ENCODE data around the gene SLC27A1.
"Not testable (repeated sequence)": the region's sequence is repeated elsewhere in the genome, so short reads cannot be mapped to it uniquely, and the experiment has no call there.

Gene SLC27A1

GRCh38 chr19:17540174-17540573, 69.8 kb downstream of the SLC27A1 start:
- Histone ChIP-seq H3K9ac (ENCODE audit: low read length) (no peak overlapping the region), H3K36me3 (ENCODE audit: control insufficient read depth, insufficient read depth, low read length) (no peaks in the 10 kb centered on the region), H3K4me3 (ENCODE audit: low read length) (no peak overlapping the region), H3K27me3 (ENCODE audit: control insufficient read depth, insufficient read depth, low read length) (no peaks in the 10 kb centered on the region), H3K9me3 (ENCODE audit: control insufficient read depth, low read length) (no peaks in the 10 kb centered on the region), H3K4me1 (ENCODE audit: control insufficient read depth, insufficient read depth, low read length) (peaks cover 10% of the 10 kb centered on the region)

GRCh38 chr19:17541184-17541759, 70.9 kb downstream of the SLC27A1 start:
- no peaks in the 10 kb centered on the region for H3K9me3 ChIP-seq (ENCODE audit: control insufficient read depth, low read length)
- no peaks in the 10 kb centered on the region for H3K27me3 ChIP-seq (ENCODE audit: control insufficient read depth, insufficient read depth, low read length)
- no peak overlapping the region for H3K4me3 ChIP-seq (ENCODE audit: low read length)
- no peaks in the 10 kb centered on the region for H3K36me3 ChIP-seq (ENCODE audit: control insufficient read depth, insufficient read depth, low read length)
- H3K9ac ChIP-seq (ENCODE audit: low read length) = no peak overlapping the region
- H3K4me1 ChIP-seq (ENCODE audit: control insufficient read depth, insufficient read depth, low read length) = peaks cover 14% of the 10 kb centered on the region

GRCh38 chr19:17542042-17542441, 71.7 kb downstream of the SLC27A1 start:
- H3K9ac ChIP-seq (ENCODE audit: low read length) = no peak overlapping the region
- H3K4me1 ChIP-seq (ENCODE audit: control insufficient read depth, insufficient read depth, low read length) = peaks cover 14% of the 10 kb centered on the region
- H3K36me3 ChIP-seq (ENCODE audit: control insufficient read depth, insufficient read depth, low read length) = no peaks in the 10 kb centered on the region

GRCh38 chr19:17542793-17543582, 72.7 kb downstream of the SLC27A1 start:
- Histone ChIP-seq H3K4me3 (ENCODE audit: low read length) (no peak overlapping the region), H3K9me3 (ENCODE audit: control insufficient read depth, low read length) (no peaks in the 10 kb centered on the region), H3K27me3 (ENCODE audit: control insufficient read depth, insufficient read depth, low read length) (no peaks in the 10 kb centered on the region), H3K9ac (ENCODE audit: low read length) (no peak overlapping the region), H3K4me1 (ENCODE audit: control insufficient read depth, insufficient read depth, low read length) (peaks cover 14% of the 10 kb centered on the region), H3K36me3 (ENCODE audit: control insufficient read depth, insufficient read depth, low read length) (no peaks in the 10 kb centered on the region)

More at GRCh38 chr19:17542042-17542441, 71.7 kb downstream of the SLC27A1 start:
- H3K9me3 ChIP-seq (ENCODE audit: control insufficient read depth, low read length) = no peaks in the 10 kb centered on the region
- no peak overlapping the region for H3K4me3 ChIP-seq (ENCODE audit: low read length)
- H3K27me3 ChIP-seq (ENCODE audit: control insufficient read depth, insufficient read depth, low read length) = no peaks in the 10 kb centered on the region

DNA sequence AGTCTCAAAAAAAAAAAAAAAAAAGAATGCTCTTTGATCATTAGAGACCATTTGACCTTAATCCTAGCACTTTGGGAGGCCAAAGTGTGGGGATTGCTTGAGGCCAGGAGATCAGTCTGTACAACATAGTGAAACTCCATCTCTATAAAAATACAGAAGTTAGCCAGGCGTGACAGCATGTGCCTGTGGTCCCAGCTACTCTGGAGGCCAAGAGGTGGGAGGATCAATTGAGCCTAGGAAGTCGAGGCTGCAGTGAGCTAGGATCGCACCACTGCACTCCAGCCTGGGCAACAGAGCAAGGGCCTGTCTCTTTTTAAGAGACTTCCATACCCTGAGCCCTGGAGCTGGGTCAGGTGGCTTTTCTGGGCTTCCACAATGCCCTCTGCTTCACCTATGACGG, 73.7 kb downstream of the SLC27A1 start:
- no peak overlapping the region for H3K9ac ChIP-seq (ENCODE audit: low read length)
- no peak overlapping the region for H3K4me3 ChIP-seq (ENCODE audit: low read length)
- H3K4me1 ChIP-seq (ENCODE audit: control insufficient read depth, insufficient read depth, low read length) = peaks cover 9% of the 10 kb centered on the region
- no peaks in the 10 kb centered on the region for H3K27me3 ChIP-seq (ENCODE audit: control insufficient read depth, insufficient read depth, low read length)
- H3K36me3 ChIP-seq (ENCODE audit: control insufficient read depth, insufficient read depth, low read length) = no peaks in the 10 kb centered on the region
- H3K9me3 ChIP-seq (ENCODE audit: control insufficient read depth, low read length) = no peaks in the 10 kb centered on the region

- no peaks in the 10 kb centered on the region for H3K36me3 ChIP-seq (ENCODE audit: control insufficient read depth, insufficient read depth, low read length)
- no peak overlapping the region for H3K9ac ChIP-seq (ENCODE audit: low read length)
- H3K27me3 ChIP-seq (ENCODE audit: control insufficient read depth, insufficient read depth, low read length) = no peaks in the 10 kb centered on the region
- no peak overlapping the region for H3K4me3 ChIP-seq (ENCODE audit: low read length)
- H3K9me3 ChIP-seq (ENCODE audit: control insufficient read depth, low read length) = no peaks in the 10 kb centered on the region
- peaks cover 5% of the 10 kb centered on the region for H3K4me1 ChIP-seq (ENCODE audit: control insufficient read depth, insufficient read depth, low read length)
Measured at GRCh38 chr19:17544418-17544817, 74.1 kb downstream of the SLC27A1 start.

- Histone ChIP-seq H3K36me3 (ENCODE audit: control insufficient read depth, insufficient read depth, low read length) (no peaks in the 10 kb centered on the region), H3K4me1 (ENCODE audit: control insufficient read depth, insufficient read depth, low read length) (peaks cover 4% of the 10 kb centered on the region), H3K4me3 (ENCODE audit: low read length) (no peak overlapping the region), H3K27me3 (ENCODE audit: control insufficient read depth, insufficient read depth, low read length) (no peaks in the 10 kb centered on the region), H3K9ac (ENCODE audit: low read length) (no peak overlapping the region), H3K9me3 (ENCODE audit: control insufficient read depth, low read length) (no peaks in the 10 kb centered on the region)
Measured at GRCh38 chr19:17548145-17548544, 77.8 kb downstream of the SLC27A1 start.

GRCh38 chr19:17549085-17549740, 78.9 kb downstream of the SLC27A1 start:
- no peaks in the 10 kb centered on the region for H3K9me3 ChIP-seq (ENCODE audit: control insufficient read depth, low read length)
- no peak overlapping the region for H3K4me3 ChIP-seq (ENCODE audit: low read length)
- no peak overlapping the region for H3K9ac ChIP-seq (ENCODE audit: low read length)
- no peaks in the 10 kb centered on the region for H3K36me3 ChIP-seq (ENCODE audit: control insufficient read depth, insufficient read depth, low read length)
- H3K27me3 ChIP-seq (ENCODE audit: control insufficient read depth, insufficient read depth, low read length) = no peaks in the 10 kb centered on the region
- H3K4me1 ChIP-seq (ENCODE audit: control insufficient read depth, insufficient read depth, low read length) = peaks cover 4% of the 10 kb centered on the region

DNA sequence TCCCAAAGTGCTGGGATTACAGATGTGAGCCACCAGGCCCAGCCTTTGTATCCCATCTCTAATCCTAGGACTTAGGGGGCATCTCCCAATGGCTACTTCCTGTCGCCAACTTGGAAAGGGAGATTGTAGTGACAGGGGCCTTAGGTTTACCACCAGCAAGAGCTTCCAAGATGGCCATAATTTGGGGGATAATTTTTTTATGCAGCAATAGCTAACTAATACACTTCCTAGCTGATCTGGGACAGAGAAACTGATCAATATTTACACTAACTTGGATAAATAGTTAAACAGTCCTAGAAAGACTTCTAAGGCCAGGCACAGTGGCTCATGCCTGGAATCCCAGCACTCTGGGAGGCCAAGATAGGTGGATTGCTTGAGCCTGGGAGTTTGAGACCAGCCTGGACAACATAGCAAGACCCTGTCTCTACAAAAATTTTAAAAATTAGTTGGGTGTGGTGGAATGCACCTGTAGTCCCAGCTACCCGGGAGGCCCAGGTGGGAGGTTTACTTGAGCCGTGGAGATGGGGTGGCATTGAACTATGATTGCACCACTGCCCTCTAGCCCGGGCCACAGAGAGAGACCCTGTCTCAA, 79.8 kb downstream of the SLC27A1 start:
- peaks cover 7% of the 10 kb centered on the region for H3K4me1 ChIP-seq (ENCODE audit: control insufficient read depth, insufficient read depth, low read length)
- H3K9ac ChIP-seq (ENCODE audit: low read length) = no peak overlapping the region
- no peaks in the 10 kb centered on the region for H3K36me3 ChIP-seq (ENCODE audit: control insufficient read depth, insufficient read depth, low read length)
- no peaks in the 10 kb centered on the region for H3K27me3 ChIP-seq (ENCODE audit: control insufficient read depth, insufficient read depth, low read length)
- H3K4me3 ChIP-seq (ENCODE audit: low read length) = no peak overlapping the region
- H3K9me3 ChIP-seq (ENCODE audit: control insufficient read depth, low read length) = no peaks in the 10 kb centered on the region

DNA sequence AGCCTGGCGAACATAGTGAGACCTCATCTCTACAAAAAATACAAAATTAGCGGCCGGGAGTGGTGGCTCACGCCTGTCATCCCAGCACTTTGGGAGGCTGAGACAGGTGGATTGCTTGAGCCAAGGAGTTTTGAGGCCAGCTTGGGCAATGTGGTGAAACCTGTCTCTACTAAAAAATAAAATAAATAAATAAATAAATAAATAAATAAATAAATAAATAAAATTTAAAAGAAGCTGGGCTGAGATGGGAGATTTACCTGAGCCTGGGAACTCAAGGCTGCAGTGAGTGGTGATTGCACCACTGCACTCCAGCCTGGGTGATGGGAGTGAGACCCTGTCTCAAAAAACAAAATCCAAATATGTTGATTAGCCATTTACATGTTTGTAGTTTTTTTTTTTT, 82.4 kb downstream of the SLC27A1 start:
- H3K9ac ChIP-seq (ENCODE audit: low read length); H3K36me3 ChIP-seq (ENCODE audit: control insufficient read depth, insufficient read depth, low read length); H3K27me3 ChIP-seq (ENCODE audit: control insufficient read depth, insufficient read depth, low read length); H3K4me3 ChIP-seq (ENCODE audit: low read length); H3K9me3 ChIP-seq (ENCODE audit: control insufficient read depth, low read length): not testable (repeated sequence)
- H3K4me1 ChIP-seq (ENCODE audit: control insufficient read depth, insufficient read depth, low read length) = peaks cover 15% of the 10 kb centered on the region

- H3K4me1 ChIP-seq (ENCODE audit: control insufficient read depth, insufficient read depth, low read length) = peaks cover 15% of the 10 kb centered on the region
- H3K4me3 ChIP-seq (ENCODE audit: low read length) = no peak overlapping the region
- no peaks in the 10 kb centered on the region for H3K9me3 ChIP-seq (ENCODE audit: control insufficient read depth, low read length)
- no peaks in the 10 kb centered on the region for H3K27me3 ChIP-seq (ENCODE audit: control insufficient read depth, insufficient read depth, low read length)
- no peaks in the 10 kb centered on the region for H3K36me3 ChIP-seq (ENCODE audit: control insufficient read depth, insufficient read depth, low read length)
- no peak overlapping the region for H3K9ac ChIP-seq (ENCODE audit: low read length)
Measured at GRCh38 chr19:17553256-17553655, 82.9 kb downstream of the SLC27A1 start.

DNA sequence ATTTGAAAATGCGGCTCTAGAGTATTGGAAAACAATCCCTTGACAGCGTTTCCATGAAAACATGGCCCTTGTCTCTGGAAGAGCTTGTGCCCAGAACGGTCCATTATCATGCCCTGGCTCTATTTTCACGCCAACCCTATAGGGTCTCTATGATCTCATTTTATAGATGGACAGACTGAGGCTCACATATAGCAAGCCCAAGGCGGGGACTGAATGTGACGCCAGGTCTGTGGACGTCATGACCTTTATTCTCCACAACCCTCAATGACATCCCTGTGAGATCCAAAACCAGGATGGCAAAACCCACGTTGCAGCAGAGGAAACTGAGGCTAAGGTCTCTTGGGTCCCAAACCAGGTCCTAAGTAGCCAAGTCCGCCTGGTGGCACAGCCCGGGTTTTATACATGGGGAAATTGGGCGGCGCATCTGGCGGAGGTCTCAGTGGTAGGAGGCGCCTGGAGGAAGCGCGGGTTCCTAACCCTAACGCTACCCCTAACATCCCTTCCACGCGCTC, 84.7 kb downstream of the SLC27A1 start:
- Histone ChIP-seq H3K4me1 (ENCODE audit: control insufficient read depth, insufficient read depth, low read length) (peaks cover 15% of the 10 kb centered on the region), H3K9me3 (ENCODE audit: control insufficient read depth, low read length) (no peaks in the 10 kb centered on the region), H3K27me3 (ENCODE audit: control insufficient read depth, insufficient read depth, low read length) (no peaks in the 10 kb centered on the region), H3K9ac (ENCODE audit: low read length) (peak overlapping the region; percentile 47), H3K36me3 (ENCODE audit: control insufficient read depth, insufficient read depth, low read length) (peaks cover 7% of the 10 kb centered on the region), H3K4me3 (ENCODE audit: low read length) (peak overlapping the region; percentile 37)
